Measurements from ENCODE around the gene SPSB3. TPM values are rescaled to one million over a fixed set of nuclear protein-coding genes. Genes with fewer than 3 reads are reported as not detected.

Gene SPSB3
- total and polyA plus RNA-seq, 2 experiments from 2014 or later = 27.1 to 34.7 TPM

DNA sequence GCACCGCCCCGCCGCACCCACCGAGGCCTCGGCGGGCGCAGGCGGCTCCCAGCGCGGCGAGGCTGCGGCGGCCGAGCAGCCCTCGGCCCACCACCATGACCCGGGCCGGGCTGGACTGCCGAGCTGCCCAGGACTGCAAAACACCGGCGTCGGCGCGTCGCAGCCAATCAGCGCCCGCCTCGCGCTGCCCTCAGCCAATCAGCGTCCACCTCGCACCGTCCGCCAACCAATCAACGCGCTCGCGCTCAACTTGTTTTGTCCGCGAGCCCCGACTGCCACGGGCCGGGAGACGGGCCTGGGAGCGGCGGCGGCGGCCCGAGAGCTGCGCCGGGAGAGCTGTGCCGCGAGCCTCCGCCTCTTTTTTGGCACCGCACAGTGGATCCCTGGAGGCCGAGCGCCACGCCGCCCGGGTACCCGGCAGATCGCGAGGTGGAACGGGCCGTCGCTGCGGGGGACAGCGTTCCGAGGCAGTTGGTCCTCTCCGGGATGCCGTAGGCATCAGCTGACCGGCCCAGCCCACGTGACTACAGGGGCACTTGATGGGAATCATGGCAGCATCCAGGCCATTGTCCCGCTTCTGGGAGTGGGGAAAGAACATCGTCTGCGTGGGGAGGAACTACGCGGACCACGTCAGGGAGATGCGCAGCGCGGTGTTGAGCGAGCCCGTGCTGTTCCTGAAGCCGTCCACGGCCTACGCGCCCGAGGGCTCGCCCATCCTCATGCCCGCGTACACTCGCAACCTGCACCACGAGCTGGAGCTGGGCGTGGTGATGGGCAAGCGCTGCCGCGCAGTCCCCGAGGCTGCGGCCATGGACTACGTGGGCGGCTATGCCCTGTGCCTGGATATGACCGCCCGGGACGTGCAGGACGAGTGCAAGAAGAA is 44.6 kb upstream of the SPSB3 start, which contains the start of the genes FAHD1 and HAGH:
TSS of gene FAHD1 (plus strand) at position 516 of the 883 bp plus-strand sequence. CDS start at position 549, 33 bp downstream.
TSS of gene HAGH (minus strand) at position 135 of the 883 bp plus-strand sequence. CDS start at position 97, 38 bp downstream.
- Mint-ChIP-seq H3K4me1 (peaks cover 9% of the 10 kb centered on the region), H3K36me3 (ENCODE audit: low read depth) (peaks cover 2% of the 10 kb centered on the region; the same call in 1 of the 3 replicates), H3K4me3 (peak within 1 kb of the TSS; percentile 91), H3K27me3 (ENCODE audit: insufficient read depth, low read depth, poor library complexity) (peaks cover 19% of the 10 kb centered on the region), H3K27ac (peak within 1 kb of the TSS; percentile 63), H3K9me3 (peaks cover 3% of the 10 kb centered on the region; the same call in 1 of the 3 replicates)
- H3K27me3 ChIP-seq (ENCODE audit: insufficient read depth) = no peaks in the 10 kb centered on the region
- no peaks in the 10 kb centered on the region for H3K9me2 ChIP-seq (ENCODE audit: insufficient read depth)
- H3K36me3 ChIP-seq (ENCODE audit: insufficient read depth) = no peaks in the 10 kb centered on the region
- peaks cover 25% of the 10 kb centered on the region for H3K79me2 ChIP-seq (replicated peaks; ENCODE audit: insufficient read depth)
- peaks cover 17% of the 10 kb centered on the region for H3K4me1 ChIP-seq (ENCODE audit: insufficient read depth)
- H2AFZ ChIP-seq = peak within 1 kb of the TSS; percentile 96
- H3K4me3 ChIP-seq = peak within 1 kb of the TSS; percentile 97
- DNase-seq (ENCODE audit: low spot score) = peak; percentile 93
- TF ChIP-seq, protein P1, sequence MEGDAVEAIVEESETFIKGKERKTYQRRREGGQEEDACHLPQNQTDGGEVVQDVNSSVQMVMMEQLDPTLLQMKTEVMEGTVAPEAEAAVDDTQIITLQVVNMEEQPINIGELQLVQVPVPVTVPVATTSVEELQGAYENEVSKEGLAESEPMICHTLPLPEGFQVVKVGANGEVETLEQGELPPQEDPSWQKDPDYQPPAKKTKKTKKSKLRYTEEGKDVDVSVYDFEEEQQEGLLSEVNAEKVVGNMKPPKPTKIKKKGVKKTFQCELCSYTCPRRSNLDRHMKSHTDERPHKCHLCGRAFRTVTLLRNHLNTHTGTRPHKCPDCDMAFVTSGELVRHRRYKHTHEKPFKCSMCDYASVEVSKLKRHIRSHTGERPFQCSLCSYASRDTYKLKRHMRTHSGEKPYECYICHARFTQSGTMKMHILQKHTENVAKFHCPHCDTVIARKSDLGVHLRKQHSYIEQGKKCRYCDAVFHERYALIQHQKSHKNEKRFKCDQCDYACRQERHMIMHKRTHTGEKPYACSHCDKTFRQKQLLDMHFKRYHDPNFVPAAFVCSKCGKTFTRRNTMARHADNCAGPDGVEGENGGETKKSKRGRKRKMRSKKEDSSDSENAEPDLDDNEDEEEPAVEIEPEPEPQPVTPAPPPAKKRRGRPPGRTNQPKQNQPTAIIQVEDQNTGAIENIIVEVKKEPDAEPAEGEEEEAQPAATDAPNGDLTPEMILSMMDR (conservative IDR thresholded peaks at IDR 0.05; ENCODE audit: low read depth in 2 of 2) = no peak
- TF ChIP-seq ZNF331 (CRISPR knock-in tag; IDR thresholded peaks at IDR 0.05; ENCODE audit: low read depth) = no peak
- TF ChIP-seq, protein P2, sequence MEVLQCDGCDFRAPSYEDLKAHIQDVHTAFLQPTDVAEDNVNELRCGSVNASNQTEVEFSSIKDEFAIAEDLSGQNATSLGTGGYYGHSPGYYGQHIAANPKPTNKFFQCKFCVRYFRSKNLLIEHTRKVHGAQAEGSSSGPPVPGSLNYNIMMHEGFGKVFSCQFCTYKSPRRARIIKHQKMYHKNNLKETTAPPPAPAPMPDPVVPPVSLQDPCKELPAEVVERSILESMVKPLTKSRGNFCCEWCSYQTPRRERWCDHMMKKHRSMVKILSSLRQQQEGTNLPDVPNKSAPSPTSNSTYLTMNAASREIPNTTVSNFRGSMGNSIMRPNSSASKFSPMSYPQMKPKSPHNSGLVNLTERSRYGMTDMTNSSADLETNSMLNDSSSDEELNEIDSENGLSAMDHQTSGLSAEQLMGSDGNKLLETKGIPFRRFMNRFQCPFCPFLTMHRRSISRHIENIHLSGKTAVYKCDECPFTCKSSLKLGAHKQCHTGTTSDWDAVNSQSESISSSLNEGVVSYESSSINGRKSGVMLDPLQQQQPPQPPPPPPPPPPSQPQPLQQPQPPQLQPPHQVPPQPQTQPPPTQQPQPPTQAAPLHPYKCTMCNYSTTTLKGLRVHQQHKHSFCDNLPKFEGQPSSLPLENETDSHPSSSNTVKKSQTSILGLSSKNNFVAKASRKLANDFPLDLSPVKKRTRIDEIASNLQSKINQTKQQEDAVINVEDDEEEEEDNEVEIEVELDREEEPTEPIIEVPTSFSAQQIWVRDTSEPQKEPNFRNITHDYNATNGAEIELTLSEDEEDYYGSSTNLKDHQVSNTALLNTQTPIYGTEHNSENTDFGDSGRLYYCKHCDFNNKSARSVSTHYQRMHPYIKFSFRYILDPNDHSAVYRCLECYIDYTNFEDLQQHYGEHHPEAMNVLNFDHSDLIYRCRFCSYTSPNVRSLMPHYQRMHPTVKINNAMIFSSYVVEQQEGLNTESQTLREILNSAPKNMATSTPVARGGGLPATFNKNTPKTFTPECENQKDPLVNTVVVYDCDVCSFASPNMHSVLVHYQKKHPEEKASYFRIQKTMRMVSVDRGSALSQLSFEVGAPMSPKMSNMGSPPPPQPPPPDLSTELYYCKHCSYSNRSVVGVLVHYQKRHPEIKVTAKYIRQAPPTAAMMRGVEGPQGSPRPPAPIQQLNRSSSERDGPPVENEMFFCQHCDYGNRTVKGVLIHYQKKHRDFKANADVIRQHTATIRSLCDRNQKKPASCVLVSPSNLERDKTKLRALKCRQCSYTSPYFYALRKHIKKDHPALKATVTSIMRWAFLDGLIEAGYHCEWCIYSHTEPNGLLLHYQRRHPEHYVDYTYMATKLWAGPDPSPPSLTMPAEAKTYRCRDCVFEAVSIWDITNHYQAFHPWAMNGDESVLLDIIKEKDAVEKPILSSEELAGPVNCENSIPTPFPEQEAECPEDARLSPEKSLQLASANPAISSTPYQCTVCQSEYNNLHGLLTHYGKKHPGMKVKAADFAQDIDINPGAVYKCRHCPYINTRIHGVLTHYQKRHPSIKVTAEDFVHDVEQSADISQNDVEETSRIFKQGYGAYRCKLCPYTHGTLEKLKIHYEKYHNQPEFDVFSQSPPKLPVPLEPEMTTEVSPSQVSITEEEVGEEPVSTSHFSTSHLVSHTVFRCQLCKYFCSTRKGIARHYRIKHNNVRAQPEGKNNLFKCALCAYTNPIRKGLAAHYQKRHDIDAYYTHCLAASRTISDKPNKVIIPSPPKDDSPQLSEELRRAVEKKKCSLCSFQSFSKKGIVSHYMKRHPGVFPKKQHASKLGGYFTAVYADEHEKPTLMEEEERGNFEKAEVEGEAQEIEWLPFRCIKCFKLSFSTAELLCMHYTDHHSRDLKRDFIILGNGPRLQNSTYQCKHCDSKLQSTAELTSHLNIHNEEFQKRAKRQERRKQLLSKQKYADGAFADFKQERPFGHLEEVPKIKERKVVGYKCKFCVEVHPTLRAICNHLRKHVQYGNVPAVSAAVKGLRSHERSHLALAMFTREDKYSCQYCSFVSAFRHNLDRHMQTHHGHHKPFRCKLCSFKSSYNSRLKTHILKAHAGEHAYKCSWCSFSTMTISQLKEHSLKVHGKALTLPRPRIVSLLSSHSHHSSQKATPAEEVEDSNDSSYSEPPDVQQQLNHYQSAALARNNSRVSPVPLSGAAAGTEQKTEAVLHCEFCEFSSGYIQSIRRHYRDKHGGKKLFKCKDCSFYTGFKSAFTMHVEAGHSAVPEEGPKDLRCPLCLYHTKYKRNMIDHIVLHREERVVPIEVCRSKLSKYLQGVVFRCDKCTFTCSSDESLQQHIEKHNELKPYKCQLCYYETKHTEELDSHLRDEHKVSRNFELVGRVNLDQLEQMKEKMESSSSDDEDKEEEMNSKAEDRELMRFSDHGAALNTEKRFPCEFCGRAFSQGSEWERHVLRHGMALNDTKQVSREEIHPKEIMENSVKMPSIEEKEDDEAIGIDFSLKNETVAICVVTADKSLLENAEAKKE (CRISPR knock-in tag; IDR thresholded peaks at IDR 0.05) = no peak
- TF ChIP-seq JUNB (IDR thresholded peaks at IDR 0.05; ENCODE audit: unreplicated experiment) = no peak
- TF ChIP-seq, protein P3, sequence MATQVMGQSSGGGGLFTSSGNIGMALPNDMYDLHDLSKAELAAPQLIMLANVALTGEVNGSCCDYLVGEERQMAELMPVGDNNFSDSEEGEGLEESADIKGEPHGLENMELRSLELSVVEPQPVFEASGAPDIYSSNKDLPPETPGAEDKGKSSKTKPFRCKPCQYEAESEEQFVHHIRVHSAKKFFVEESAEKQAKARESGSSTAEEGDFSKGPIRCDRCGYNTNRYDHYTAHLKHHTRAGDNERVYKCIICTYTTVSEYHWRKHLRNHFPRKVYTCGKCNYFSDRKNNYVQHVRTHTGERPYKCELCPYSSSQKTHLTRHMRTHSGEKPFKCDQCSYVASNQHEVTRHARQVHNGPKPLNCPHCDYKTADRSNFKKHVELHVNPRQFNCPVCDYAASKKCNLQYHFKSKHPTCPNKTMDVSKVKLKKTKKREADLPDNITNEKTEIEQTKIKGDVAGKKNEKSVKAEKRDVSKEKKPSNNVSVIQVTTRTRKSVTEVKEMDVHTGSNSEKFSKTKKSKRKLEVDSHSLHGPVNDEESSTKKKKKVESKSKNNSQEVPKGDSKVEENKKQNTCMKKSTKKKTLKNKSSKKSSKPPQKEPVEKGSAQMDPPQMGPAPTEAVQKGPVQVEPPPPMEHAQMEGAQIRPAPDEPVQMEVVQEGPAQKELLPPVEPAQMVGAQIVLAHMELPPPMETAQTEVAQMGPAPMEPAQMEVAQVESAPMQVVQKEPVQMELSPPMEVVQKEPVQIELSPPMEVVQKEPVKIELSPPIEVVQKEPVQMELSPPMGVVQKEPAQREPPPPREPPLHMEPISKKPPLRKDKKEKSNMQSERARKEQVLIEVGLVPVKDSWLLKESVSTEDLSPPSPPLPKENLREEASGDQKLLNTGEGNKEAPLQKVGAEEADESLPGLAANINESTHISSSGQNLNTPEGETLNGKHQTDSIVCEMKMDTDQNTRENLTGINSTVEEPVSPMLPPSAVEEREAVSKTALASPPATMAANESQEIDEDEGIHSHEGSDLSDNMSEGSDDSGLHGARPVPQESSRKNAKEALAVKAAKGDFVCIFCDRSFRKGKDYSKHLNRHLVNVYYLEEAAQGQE (IDR thresholded peaks at IDR 0.05; ENCODE audit: unreplicated experiment) = no peak
- TF ChIP-seq POLR2AphosphoS5 (IDR thresholded peaks at IDR 0.05; ENCODE audit: low read depth) = peak; percentile 65
- no peak for TF ChIP-seq EZH2 (IDR thresholded peaks at IDR 0.05; ENCODE audit: low read depth, unreplicated experiment)
- TF ChIP-seq, protein P4, sequence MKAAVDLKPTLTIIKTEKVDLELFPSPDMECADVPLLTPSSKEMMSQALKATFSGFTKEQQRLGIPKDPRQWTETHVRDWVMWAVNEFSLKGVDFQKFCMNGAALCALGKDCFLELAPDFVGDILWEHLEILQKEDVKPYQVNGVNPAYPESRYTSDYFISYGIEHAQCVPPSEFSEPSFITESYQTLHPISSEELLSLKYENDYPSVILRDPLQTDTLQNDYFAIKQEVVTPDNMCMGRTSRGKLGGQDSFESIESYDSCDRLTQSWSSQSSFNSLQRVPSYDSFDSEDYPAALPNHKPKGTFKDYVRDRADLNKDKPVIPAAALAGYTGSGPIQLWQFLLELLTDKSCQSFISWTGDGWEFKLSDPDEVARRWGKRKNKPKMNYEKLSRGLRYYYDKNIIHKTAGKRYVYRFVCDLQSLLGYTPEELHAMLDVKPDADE (IDR thresholded peaks at IDR 0.05) = peak; percentile 59; the same call in 1 of the 2 replicates
- no peak for TF ChIP-seq NANOG (IDR thresholded peaks at IDR 0.05; ENCODE audit: borderline replicate concordance)
- TF ChIP-seq CREB1 (CRISPR knock-in tag; IDR thresholded peaks at IDR 0.05; ENCODE audit: low read depth) = peak; percentile 51
- TF ChIP-seq ZNF114 (CRISPR knock-in tag; IDR thresholded peaks at IDR 0.05) = no peak
- no peak for TF ChIP-seq STAT1 (IDR thresholded peaks at IDR 0.05; ENCODE audit: unreplicated experiment)
- H3K4me2 ChIP-seq = peak within 1 kb of the TSS; percentile 97
- peak; percentile 88 for ATAC-seq
- 0 out of 2 replicates have a peak, but pooled peaks cover 6% of the 10 kb centered on the region for H3F3A ChIP-seq (replicated peaks; ENCODE audit: low read depth)
- 0 out of 2 replicates have a peak within 1 kb of the TSS, but pooled peaks have one; percentile 32 for H3K27ac ChIP-seq (ENCODE audit: low read depth)
- no peaks in the 10 kb centered on the region; the same call in 1 of the 2 replicates for H4K20me1 ChIP-seq (replicated peaks; ENCODE audit: insufficient read depth)

Data from GM23338 (cell line).